MCF 10A (cell line): ENCODE data around the gene TBXAS1. TPM values are rescaled to one million over a fixed set of nuclear protein-coding genes. Genes with fewer than 3 reads are reported as not detected.
"Not testable (repeated sequence)": the region's sequence is repeated elsewhere in the genome, so short reads cannot be mapped to it uniquely, and the experiment has no call there.

Source experiments
- BruUV-seq: library from RNA; stranded (reverse); fragments of 400-500 nt; replicated peaks from 2 replicates; lab custom pipeline; 2021; lab: Mats Ljungman, UMichigan
- CTCF ChIA-PET: fragments of 300-600 bp; sonication (Branson Sonifier 250); formaldehyde crosslinking; extraction: SDS; loops from one replicate; lab custom pipeline; 2021; ENCODE audit warnings: antibody characterized with exemption, inconsistent platforms; lab: Yijun Ruan, JAX
- POLR2A ChIA-PET: fragments of 300-600, 350-650 bp; sonication (Branson Sonifier 250); formaldehyde crosslinking; extraction: SDS; loops from one replicate; lab custom pipeline; 2020; ENCODE audit warnings: antibody characterized with exemption, inconsistent platforms; lab: Yijun Ruan, JAX
- DNase-seq: peaks from one replicate; pipeline ENCODE4 v3.0.0-alpha.2; 2018; ENCODE audit not compliant: unreplicated experiment
- H3K27ac Mint-ChIP-seq: one replicate; pipeline ENCODE4 v1.8.0; 2022; ENCODE audit warnings: mild to moderate bottlenecking, low read depth, mixed read lengths; ENCODE audit not compliant: unreplicated experiment
- H3K27me3 Mint-ChIP-seq: one replicate; pipeline ENCODE4 v1.8.0; 2022; ENCODE audit warnings: mixed read lengths; ENCODE audit not compliant: insufficient read depth, unreplicated experiment
- H3K36me3 Mint-ChIP-seq: one replicate; pipeline ENCODE4 v1.8.0; 2022; ENCODE audit warnings: mild to moderate bottlenecking, moderate library complexity, mixed read lengths; ENCODE audit not compliant: insufficient read depth, unreplicated experiment
- H3K4me1 Mint-ChIP-seq: one replicate; pipeline ENCODE4 v1.8.0; 2022; ENCODE audit warnings: mixed read lengths; ENCODE audit not compliant: insufficient read depth, unreplicated experiment
- H3K4me3 Mint-ChIP-seq: one replicate; pipeline ENCODE4 v1.8.0; 2022; ENCODE audit warnings: mild to moderate bottlenecking, moderate library complexity, mixed read lengths; ENCODE audit not compliant: unreplicated experiment
- H3K9me3 Mint-ChIP-seq: one replicate; pipeline ENCODE4 v1.8.0; 2022; ENCODE audit warnings: mixed read lengths; ENCODE audit not compliant: unreplicated experiment
- CTCF ChIP-seq: fragments of 200-600 bp; IDR thresholded peaks from one replicate; pipeline ENCODE4 v1.8.0; 2022; ENCODE audit warnings: antibody characterized with exemption, mild to moderate bottlenecking; ENCODE audit not compliant: unreplicated experiment
- intact Hi-C: fragments of 100-400 bp; cut with micrococcal nuclease; formaldehyde crosslinking; loops from 2 replicates; pipeline ENCODE4 v1.14.1; 2022
- total RNA-seq: library from RNA; stranded (reverse); gene quantifications from 2 replicates; pipeline ENCODE4 v1.2.3, GENCODE V29; 2022

TBXAS1 gene
- total RNA-seq, 1 experiment from 2014 or later: 1.5 TPM

- TF ChIP-seq CTCF: no peak
- ChIA-PET CTCF (interaction anchor here (0.7 to 1.0 kb wide), 3 partner anchors 27 to 210 kb away, joined by 3 to 4 read pairs (median 3); no protein-coding TSS in a partner anchor), POLR2A (interaction anchor here (1.2 kb wide), 1 partner anchor 42 kb away, joined by 3 read pairs; no protein-coding TSS in a partner anchor)
- intact Hi-C loops: no loop called here
- no peak overlapping the region for H3K27ac Mint-ChIP-seq
- H3K36me3 Mint-ChIP-seq: no peaks in the 10 kb centered on the region
- H3K4me1 Mint-ChIP-seq: peaks cover 5% of the 10 kb centered on the region
- no peaks in the 10 kb centered on the region for H3K9me3 Mint-ChIP-seq
- BruUV-seq: no TSS peak
- DNase-seq: no peak
- H3K4me3 Mint-ChIP-seq: no peak overlapping the region
- H3K27me3 Mint-ChIP-seq: peaks cover 21% of the 10 kb centered on the region
Observed at GRCh38 chr7:139828446-139828845, 618 bp upstream of the TBXAS1 start.

GRCh38 chr7:139829775-139830117 lies 682 bp downstream of the TBXAS1 start:
- H3K27ac Mint-ChIP-seq: no peak overlapping the region

GRCh38 chr7:139830292-139830691 lies 1.2 kb downstream of the TBXAS1 start:
- intact Hi-C loops: no loop called here
- H3K4me3 Mint-ChIP-seq: no peak overlapping the region
- H3K9me3 Mint-ChIP-seq: peaks cover 10% of the 10 kb centered on the region
- no peak for TF ChIP-seq CTCF
- no peak for DNase-seq
- peaks cover 21% of the 10 kb centered on the region for H3K27me3 Mint-ChIP-seq
- peaks cover 5% of the 10 kb centered on the region for H3K4me1 Mint-ChIP-seq
- no peaks in the 10 kb centered on the region for H3K36me3 Mint-ChIP-seq
- H3K27ac Mint-ChIP-seq: no peak overlapping the region
- ChIA-PET CTCF (interaction anchor here (0.6 to 0.7 kb wide), 2 partner anchors 115 to 627 kb away, joined by 4 to 5 read pairs; no protein-coding TSS in a partner anchor), POLR2A (interaction anchor here (0.5 kb wide), 1 partner anchor 424 kb away, joined by 3 read pairs; no protein-coding TSS in a partner anchor)
- no TSS peak for BruUV-seq

More at GRCh38 chr7:139829775-139830117, 682 bp downstream of the TBXAS1 start:
- Mint-ChIP-seq H3K4me1 (peaks cover 5% of the 10 kb centered on the region), H3K9me3 (peaks cover 9% of the 10 kb centered on the region), H3K27me3 (peaks cover 21% of the 10 kb centered on the region), H3K4me3 (no peak overlapping the region), H3K36me3 (no peaks in the 10 kb centered on the region)
- BruUV-seq: no TSS peak
- ChIA-PET CTCF (interaction anchor here (0.6 to 0.7 kb wide), 2 partner anchors 116 to 627 kb away, joined by 4 to 5 read pairs; no protein-coding TSS in a partner anchor), POLR2A (no interaction called here)
- no peak for TF ChIP-seq CTCF
- intact Hi-C loops: no loop called here
- no peak for DNase-seq

GRCh38 chr7:139830782-139831501 lies 1.9 kb downstream of the TBXAS1 start:
- POLR2A ChIA-PET: no interaction called here
- CTCF ChIA-PET: interaction anchor here (0.6 to 0.7 kb wide), 2 partner anchors 22 to 42 kb away, joined by 3 read pairs; no protein-coding TSS in a partner anchor

GRCh38 chr7:139835848-139836247 lies 6.8 kb downstream of the TBXAS1 start:
- H3K4me1 Mint-ChIP-seq, DNase-seq, H3K36me3 Mint-ChIP-seq, CTCF ChIA-PET, H3K9me3 Mint-ChIP-seq, POLR2A ChIA-PET, H3K4me3 Mint-ChIP-seq, BruUV-seq, H3K27ac Mint-ChIP-seq, intact Hi-C loops: not testable (repeated sequence)
- H3K27me3 Mint-ChIP-seq: peaks cover 11% of the 10 kb centered on the region

More at GRCh38 chr7:139830782-139831501, 1.9 kb downstream of the TBXAS1 start:
- intact Hi-C loops: no loop called here
- Mint-ChIP-seq H3K4me1 (peaks cover 3% of the 10 kb centered on the region), H3K4me3 (no peak overlapping the region), H3K36me3 (no peaks in the 10 kb centered on the region), H3K9me3 (peaks cover 10% of the 10 kb centered on the region), H3K27me3 (peaks cover 18% of the 10 kb centered on the region), H3K27ac (no peak overlapping the region)
- TF ChIP-seq CTCF: no peak
- DNase-seq: no peak
- no TSS peak for BruUV-seq

- intact Hi-C loops, DNase-seq, H3K9me3 Mint-ChIP-seq, H3K4me1 Mint-ChIP-seq, H3K4me3 Mint-ChIP-seq, H3K27ac Mint-ChIP-seq, BruUV-seq, POLR2A ChIA-PET, H3K36me3 Mint-ChIP-seq: not testable (repeated sequence)
- H3K27me3 Mint-ChIP-seq: peaks cover 11% of the 10 kb centered on the region
- CTCF ChIA-PET: interaction anchor here (0.6 kb wide), 1 partner anchor 238 kb away, joined by 3 read pairs; no protein-coding TSS in a partner anchor
Observed at GRCh38 chr7:139837291-139837690, 8.2 kb downstream of the TBXAS1 start.
